Psoas muscle (tissue), 8 donors: ENCODE results near the gene FAHD2A. TPM values are rescaled to one million over a fixed set of nuclear protein-coding genes. Genes with fewer than 3 reads are reported as not detected.
A peak's percentile ranks its signal among the peaks of the same experiment; 100 is the strongest.

ENCODE experiments used
- ATAC-seq, 4 donors: fragments of 200-7000 bp; cut with Tn5 transposase; one replicate each; pipeline ENCODE4 v1.9.1; 2020; ENCODE audit warnings: moderate library complexity in 3 of 4, mild to moderate bottlenecking in 2 of 4
- DNase-seq, 2 donors: peaks; one replicate each; pipeline ENCODE4 v3.0.0-alpha.2; 2020
- H3K27ac ChIP-seq: fragments of 200-600 bp; one replicate; pipeline ENCODE4 v1.8.0; 2022
- H3K27me3 ChIP-seq, 3 donors: fragments of 200-600 bp in 1 of 3; one replicate each; pipeline versions ENCODE4 v1.6.1 to v1.8.0; 2013 to 2022; ENCODE audit warnings: low read length in 2 of 3, mild to moderate bottlenecking in 2 of 3, moderate library complexity in 1 of 3; ENCODE audit not compliant: insufficient read depth in 3 of 3
- H3K36me3 ChIP-seq, 2 donors: fragments of 200-600 bp in 1 of 2; one replicate each; pipeline versions ENCODE4 v1.6.1 to v1.8.0; 2013 to 2022; ENCODE audit warnings: low read depth in 1 of 2, mild to moderate bottlenecking in 1 of 2, moderate library complexity in 1 of 2; ENCODE audit not compliant: insufficient read depth in 1 of 2
- H3K4me1 ChIP-seq: fragments of 200-600 bp; one replicate; pipeline ENCODE4 v1.8.0; 2022
- H3K4me3 ChIP-seq: fragments of 200-600 bp; one replicate; pipeline ENCODE4 v1.8.0; 2022; ENCODE audit warnings: mild to moderate bottlenecking
- H3K9me3 ChIP-seq: fragments of 200-600 bp; one replicate; pipeline ENCODE4 v1.8.0; 2022
- CTCF ChIP-seq: fragments of 200-600 bp; IDR thresholded peaks from one replicate; pipeline ENCODE4 v1.8.0; 2022; ENCODE audit warnings: antibody characterized with exemption
- WGBS, 3 donors: extraction: QIAGEN DNeasy Blood & Tissue Kit; methylation state at CpG; one replicate each; pipeline versions ENCODE4 v1.1.6 to v1.1.7; 2013; 5-methylcytosine and 5-hydroxymethylcytosine counted together
- intact Hi-C, 2 donors: fragments of 100-400 bp; cut with DNase I; formaldehyde crosslinking; loops; one replicate each; pipeline versions ENCODE4 v1.11.0 to v1.14.2; 2022
- long read RNA-seq, 2 donors: library from polyadenylated mRNA; unstranded; transcript quantifications; one replicate each; pipeline ENCODE4 v2.0.0, GENCODE V29; 2021
- polyA plus RNA-seq, 3 donors: library from polyadenylated mRNA; stranded (reverse); fragments of 200-250 nt; gene quantifications; one replicate each; pipeline ENCODE4 v1.2.3, GENCODE V29; 2013
- total RNA-seq, 4 donors: library from RNA; stranded (reverse); fragmentation: NEBNext Ultra II Directional in 2 of 4; extraction: Animal tissue kit (Norgen Biotek cat#: 25700) in 2 of 4; gene quantifications; one replicate each; pipeline versions ENCODE4 v1.2.1 to v1.2.4, GENCODE V29; 2021 to 2023
- donor health status: healthy with polysubstance abuse.
- donor health status: DM: no; HTN: no; CAD: no; lungs with moderate emphysema.
- donor health status: Bipolar disorder and iron deficiency.
- donor health status: healthy.
- donor health status: DM: yes; HTN: yes; CAD: no.
- donor health status: DM: no; HTN: no; CAD: no.
- donor health status: DM: no; HTN: no; CAD: no.
- donor health status: DM: yes; HTN: yes; CAD: no.

The FAHD2A gene
- 10 to 100 TPM; 21.9 to 39.0 (median 29.8) TPM for total RNA-seq
- 10 to 100 TPM; 23.0 to 29.8 (median 26.0) TPM for polyA plus RNA-seq
- long read RNA-seq, donor 1, full-length matches to known transcripts = 14 of 29 reads
- long read RNA-seq, donor 1, partial matches to known transcripts = 1 of 29 reads
- long read RNA-seq, donor 1, other reads (novel, unspliced or antisense) = 14 of 29 reads
- long read RNA-seq, donor 2, full-length matches to known transcripts = 20 of 43 reads
- long read RNA-seq, donor 2, partial matches to known transcripts = 3 of 43 reads
- long read RNA-seq, donor 2, other reads (novel, unspliced or antisense) = 20 of 43 reads

- Histone ChIP-seq H3K27ac (peak within 1 kb of the TSS; percentile 93), H3K4me1 (peaks cover 12% of the 10 kb centered on the region), H3K4me3 (peak within 1 kb of the TSS; percentile 97), H3K36me3 (peaks cover 0 to 7% of the 10 kb centered on the region in 2 donors), H3K9me3 (no peaks in the 10 kb centered on the region), H3K27me3 (no peaks in the 10 kb centered on the region)
- DNase-seq = peak; percentile 98
- 0 to 1% (median 0%) methylated on average over 53 to 64 of the region's 64 CpGs for WGBS, 3 donors
- peak; percentile 99 to 100 (median 99) for ATAC-seq
- TF ChIP-seq CTCF = no peak
- intact Hi-C loops = loop anchor here in 1 of 2 donors (5.0 kb wide), 2 partner anchors 55 to 235 kb away; partner anchors contain the start of gene ZNF2
Measured at GRCh38 chr2:95402370-95403203, at the start of gene FAHD2A. Gene FAHD2A (plus strand): TSS chr2:95402708. CDS start chr2:95405559, 2,851 bp downstream.

- intact Hi-C loops = no loop called here
- no peak overlapping the region for H3K4me3 ChIP-seq
- 82 to 86% (median 85%) methylated on average over 10 of the region's 10 CpGs for WGBS, 3 donors
- H3K4me1 ChIP-seq = no peaks in the 10 kb centered on the region
- no peak for TF ChIP-seq CTCF
- H3K27me3 ChIP-seq = no peaks in the 10 kb centered on the region
- no peaks in the 10 kb centered on the region for H3K36me3 ChIP-seq
- H3K9me3 ChIP-seq = no peaks in the 10 kb centered on the region
- H3K27ac ChIP-seq = no peak overlapping the region
- ATAC-seq = no peak
- no peak for DNase-seq
Measured at GRCh38 chr2:95353055-95353575, 49.4 kb upstream of the FAHD2A start.

- Histone ChIP-seq H3K36me3 (no peaks in the 10 kb centered on the region), H3K4me3 (no peak overlapping the region), H3K4me1 (no peaks in the 10 kb centered on the region), H3K27me3 (no peaks in the 10 kb centered on the region), H3K9me3 (no peaks in the 10 kb centered on the region), H3K27ac (no peak overlapping the region)
- DNase-seq = no peak
- no peak for ATAC-seq
- no peak for TF ChIP-seq CTCF
- intact Hi-C loops = no loop called here
- WGBS, 3 donors = 61 to 69% (median 62%) methylated on average over 22 of the region's 22 CpGs
Measured at GRCh38 chr2:95353613-95354468, 48.7 kb upstream of the FAHD2A start.

- no peaks in the 10 kb centered on the region for H3K27me3 ChIP-seq
- 89 to 91% (median 90%) methylated on average over 5 of the region's 5 CpGs for WGBS, 3 donors
- H3K4me1 ChIP-seq = no peaks in the 10 kb centered on the region
- DNase-seq (no peak), ATAC-seq (no peak)
- no peaks in the 10 kb centered on the region for H3K9me3 ChIP-seq
- intact Hi-C loops = no loop called here
- H3K27ac ChIP-seq = no peak overlapping the region
- no peaks in the 10 kb centered on the region for H3K36me3 ChIP-seq
- TF ChIP-seq CTCF = no peak
- no peak overlapping the region for H3K4me3 ChIP-seq
Measured at GRCh38 chr2:95354469-95354901, 48.0 kb upstream of the FAHD2A start.
